Upper lobe of right lung (tissue), 1 donor: Measurements from ENCODE around the gene CCL25. TPM values are rescaled to one million over a fixed set of nuclear protein-coding genes. Genes with fewer than 3 reads are reported as not detected.

Experiments used
- ATAC-seq: fragments of 200-7000 bp; cut with Tn5 transposase; one replicate; pipeline ENCODE4 v1.9.1; 2020; ENCODE audit warnings: mild to moderate bottlenecking, moderate library complexity
- DNase-seq: peaks from one replicate; pipeline ENCODE4 v3.0.0-alpha.2; 2020
- H3K27ac ChIP-seq: fragments of 200-600 bp; one replicate; pipeline ENCODE4 v1.8.0; 2022
- H3K27me3 ChIP-seq: fragments of 200-600 bp; one replicate; pipeline ENCODE4 v1.8.0; 2022; ENCODE audit warnings: mild to moderate bottlenecking
- H3K36me3 ChIP-seq: fragments of 200-600 bp; one replicate; pipeline ENCODE4 v1.8.0; 2022
- H3K4me1 ChIP-seq: fragments of 200-600 bp; one replicate; pipeline ENCODE4 v1.8.0; 2022
- H3K4me3 ChIP-seq: fragments of 200-600 bp; one replicate; pipeline ENCODE4 v1.8.0; 2022; ENCODE audit warnings: mild to moderate bottlenecking
- H3K9me3 ChIP-seq: fragments of 200-600 bp; one replicate; pipeline ENCODE4 v1.8.0; 2022
- intact Hi-C: fragments of 100-400 bp; cut with DNase I; formaldehyde crosslinking; loops from one replicate; pipeline ENCODE4 v1.11.0; 2022
- long read RNA-seq: library from polyadenylated mRNA; unstranded; transcript quantifications from one replicate; pipeline ENCODE4 v2.0.0, GENCODE V29; 2021
- total RNA-seq: library from RNA; stranded (reverse); fragmentation: NEBNext Ultra II Directional; extraction: Animal tissue kit (Norgen Biotek cat#: 25700); gene quantifications from one replicate; pipeline ENCODE4 v1.2.1, GENCODE V29; 2021
- TF ChIP-seq, protein P1 (sequence below): fragments of 200-600 bp; IDR thresholded peaks from one replicate; pipeline ENCODE4 v1.8.0; 2022; ENCODE audit warnings: antibody characterized with exemption
- donor health status: DM: no; HTN: yes; CAD: no; lungs with severe emphysema.

CCL25 gene
- not detected for total RNA-seq
- long read RNA-seq = 0 reads

DNA sequence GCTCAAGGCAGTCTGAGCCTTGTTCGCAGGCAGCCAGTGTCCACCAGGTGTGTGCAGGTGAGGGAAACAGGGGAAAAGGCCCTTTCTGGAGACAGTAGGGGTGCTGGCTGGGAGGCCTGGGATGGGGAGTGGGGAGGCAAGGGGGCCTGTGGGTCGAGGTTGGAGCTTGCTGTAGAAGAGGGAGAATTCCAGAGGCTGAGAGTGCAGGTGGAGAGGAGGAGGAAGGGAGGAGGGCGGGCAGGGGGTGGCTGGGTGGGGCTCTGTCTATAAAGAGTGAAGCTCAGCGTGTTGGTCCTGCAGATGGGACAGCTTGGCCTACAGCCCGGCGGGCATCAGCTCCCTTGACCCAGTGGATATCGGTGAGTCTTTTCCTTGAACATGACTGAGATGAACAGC lies at the start of gene CCL25:
Gene CCL25, plus strand, starts transcription at position 297 of the 396 bp plus-strand sequence. CDS start 290 bp downstream, outside the sequence.
- TF ChIP-seq, protein P1, sequence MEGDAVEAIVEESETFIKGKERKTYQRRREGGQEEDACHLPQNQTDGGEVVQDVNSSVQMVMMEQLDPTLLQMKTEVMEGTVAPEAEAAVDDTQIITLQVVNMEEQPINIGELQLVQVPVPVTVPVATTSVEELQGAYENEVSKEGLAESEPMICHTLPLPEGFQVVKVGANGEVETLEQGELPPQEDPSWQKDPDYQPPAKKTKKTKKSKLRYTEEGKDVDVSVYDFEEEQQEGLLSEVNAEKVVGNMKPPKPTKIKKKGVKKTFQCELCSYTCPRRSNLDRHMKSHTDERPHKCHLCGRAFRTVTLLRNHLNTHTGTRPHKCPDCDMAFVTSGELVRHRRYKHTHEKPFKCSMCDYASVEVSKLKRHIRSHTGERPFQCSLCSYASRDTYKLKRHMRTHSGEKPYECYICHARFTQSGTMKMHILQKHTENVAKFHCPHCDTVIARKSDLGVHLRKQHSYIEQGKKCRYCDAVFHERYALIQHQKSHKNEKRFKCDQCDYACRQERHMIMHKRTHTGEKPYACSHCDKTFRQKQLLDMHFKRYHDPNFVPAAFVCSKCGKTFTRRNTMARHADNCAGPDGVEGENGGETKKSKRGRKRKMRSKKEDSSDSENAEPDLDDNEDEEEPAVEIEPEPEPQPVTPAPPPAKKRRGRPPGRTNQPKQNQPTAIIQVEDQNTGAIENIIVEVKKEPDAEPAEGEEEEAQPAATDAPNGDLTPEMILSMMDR = no peak
- no peak within 1 kb of the TSS for H3K27ac ChIP-seq
- no peak within 1 kb of the TSS for H3K4me3 ChIP-seq
- ATAC-seq = no peak
- H3K9me3 ChIP-seq = no peaks in the 10 kb centered on the region
- DNase-seq = no peak
- peaks cover 7% of the 10 kb centered on the region for H3K4me1 ChIP-seq
- no peaks in the 10 kb centered on the region for H3K27me3 ChIP-seq
- intact Hi-C loops = no loop called here
- H3K36me3 ChIP-seq = no peaks in the 10 kb centered on the region

- H3K4me3 ChIP-seq = peak overlapping the region; percentile 74
- TF ChIP-seq, protein P1 = no peak
- no peak overlapping the region for H3K27ac ChIP-seq
- no peak for DNase-seq
- intact Hi-C loops = no loop called here
- no peaks in the 10 kb centered on the region for H3K9me3 ChIP-seq
- no peaks in the 10 kb centered on the region for H3K36me3 ChIP-seq
- peaks cover 44% of the 10 kb centered on the region for H3K4me1 ChIP-seq
- no peaks in the 10 kb centered on the region for H3K27me3 ChIP-seq
- ATAC-seq = no peak
Measured at GRCh38 chr19:8004001-8004400, 48.6 kb upstream of the CCL25 start.

- Histone ChIP-seq H3K4me1 (peaks cover 41% of the 10 kb centered on the region), H3K36me3 (no peaks in the 10 kb centered on the region), H3K4me3 (peak overlapping the region; percentile 74), H3K27ac (peak overlapping the region; percentile 70), H3K9me3 (no peaks in the 10 kb centered on the region), H3K27me3 (no peaks in the 10 kb centered on the region)
- DNase-seq (peak; percentile 71), ATAC-seq (peak; percentile 6)
- intact Hi-C loops = no loop called here
- TF ChIP-seq, protein P1 = no peak
Measured at GRCh38 chr19:8004723-8005513, 47.6 kb upstream of the CCL25 start.

DNA sequence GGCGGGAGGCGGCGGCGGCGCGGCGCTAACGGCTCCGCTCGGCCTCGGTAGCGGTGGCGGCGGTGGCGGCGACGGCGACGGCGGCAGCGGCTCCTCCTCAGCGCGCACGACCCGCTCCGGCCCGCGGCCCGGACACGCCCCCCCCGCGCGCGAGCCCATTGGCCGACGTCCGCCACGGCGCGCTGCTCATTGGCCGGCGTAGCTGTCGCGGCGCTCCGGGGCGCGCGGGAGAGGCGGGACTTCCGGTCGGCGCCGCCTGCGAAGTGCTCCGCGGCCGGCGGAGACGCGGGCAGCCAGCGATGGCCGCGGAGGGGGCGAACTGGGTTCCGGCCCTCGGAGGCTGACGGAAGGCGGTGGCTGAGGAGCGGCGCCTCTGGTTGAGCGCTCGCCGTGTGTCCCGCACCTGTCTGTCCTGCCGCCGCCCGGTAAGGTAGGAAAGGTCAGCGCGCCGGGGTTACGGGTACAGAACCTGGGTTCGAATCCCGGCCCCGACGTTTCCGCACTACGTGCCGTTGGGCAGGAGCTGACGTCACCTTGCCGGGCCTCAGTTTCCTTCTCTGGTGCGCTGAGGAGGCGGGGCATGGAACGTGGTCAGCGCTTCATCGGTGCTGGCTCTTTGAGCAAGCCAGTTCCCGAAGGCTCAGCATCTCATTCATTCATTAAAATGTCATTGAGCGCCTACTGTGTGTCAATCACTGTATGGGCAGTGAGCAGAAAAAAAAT lies 46.9 kb upstream of the CCL25 start, which contains the start of gene ELAVL1:
Gene ELAVL1, minus strand, starts transcription at position 108 of the 723 bp plus-strand sequence. CDS start 13,826 bp downstream, outside the sequence.
- DNase-seq = peak; percentile 95
- peak; percentile 97 for ATAC-seq
- intact Hi-C loops = no loop called here
- Histone ChIP-seq H3K27me3 (no peaks in the 10 kb centered on the region), H3K9me3 (no peaks in the 10 kb centered on the region), H3K4me3 (peak within 1 kb of the TSS; percentile 94), H3K27ac (peak within 1 kb of the TSS; percentile 85), H3K36me3 (no peaks in the 10 kb centered on the region), H3K4me1 (peaks cover 33% of the 10 kb centered on the region)
- TF ChIP-seq, protein P1 = no peak

- H3K4me1 ChIP-seq = no peaks in the 10 kb centered on the region
- H3K27me3 ChIP-seq = no peaks in the 10 kb centered on the region
- H3K27ac ChIP-seq = no peak overlapping the region
- no peaks in the 10 kb centered on the region for H3K36me3 ChIP-seq
- no peaks in the 10 kb centered on the region for H3K9me3 ChIP-seq
- DNase-seq (no peak), ATAC-seq (peak; percentile 85)
- no peak overlapping the region for H3K4me3 ChIP-seq
- intact Hi-C loops = no loop called here
- TF ChIP-seq, protein P1 = peak; percentile 32
Measured at GRCh38 chr19:8017808-8018207, 34.8 kb upstream of the CCL25 start.
